ENCODE data around the gene RTEL1.

- TF ChIP-seq EZH2 (IDR thresholded peaks at IDR 0.05; ENCODE audit: borderline replicate concordance, low read length) (no peak), CTCF (IDR thresholded peaks at IDR 0.05; ENCODE audit: low read length) (no peak)
Measured at GRCh38 chr20:63681609-63682142, 23.6 kb downstream of the RTEL1 start.
